Cardiac muscle cell (in vitro differentiated cells and primary cell): Measurements from ENCODE around the gene FAM3D. TPM values are rescaled to one million over a fixed set of nuclear protein-coding genes. Genes with fewer than 3 reads are reported as not detected.
"Not testable (repeated sequence)": the region's sequence is repeated elsewhere in the genome, so short reads cannot be mapped to it uniquely, and the experiment has no call there.

Experiments used
- DNase-seq, 2 donors: peaks; one replicate each; pipeline versions ENCODE4 v3.0.0 to v3.0.0-alpha.2; 2010 to 2017; ENCODE audit warnings: low read depth in 1 of 2, low spot score in 1 of 2
- H3K27ac ChIP-seq: fragments of 200-600 bp; sonication (generic); 2 replicates; pipeline ENCODE4 v1.5.1; 2016
- H3K27me3 ChIP-seq: fragments of 200-600 bp; sonication (generic); 2 replicates; pipeline ENCODE4 v1.6.0; 2016; ENCODE audit warnings: control low read depth
- H3K36me3 ChIP-seq: fragments of 200-600 bp; sonication (generic); 2 replicates; pipeline ENCODE4 v1.5.1; 2016; ENCODE audit warnings: control low read depth
- H3K4me1 ChIP-seq: fragments of 200-600 bp; sonication (generic); 2 replicates; pipeline ENCODE4 v1.8.1; 2017; ENCODE audit warnings: low read depth, mild to moderate bottlenecking, mixed run types
- H3K4me3 ChIP-seq: fragments of 200-600 bp; sonication (generic); 2 replicates; pipeline ENCODE4 v1.5.1; 2016; ENCODE audit warnings: mild to moderate bottlenecking
- H3K9me3 ChIP-seq: fragments of 200-600 bp; sonication (generic); 2 replicates; pipeline ENCODE4 v1.5.1; 2017; ENCODE audit warnings: low read depth, mild to moderate bottlenecking, control low read depth
- polyA plus RNA-seq: library from polyadenylated mRNA; unstranded; fragments of >200 nt; fragmentation: Nextera tagmentation; extraction: Ambion mirVana; gene quantifications from 2 replicates; pipeline ENCODE4 v1.2.1, GENCODE V29; 2016
- total RNA-seq: library from RNA; depleted of rRNA; stranded (reverse); fragments of >200 nt; gene quantifications from 2 replicates; pipeline ENCODE4 v1.2.3, GENCODE V29; 2016
- TF ChIP-seq, protein P1 (sequence below): IDR thresholded peaks from 2 replicates; pipeline ENCODE4 v1.5.1; 2012; ENCODE audit warnings: low read depth, mild to moderate bottlenecking, low read length

FAM3D gene
- total and polyA plus RNA-seq, 2 experiments from 2014 or later, result 1.5 TPM; not detected in 1

- Histone ChIP-seq H3K36me3 (no peaks in the 10 kb centered on the region), H3K27me3 (peaks cover 11% of the 10 kb centered on the region), H3K9me3 (peaks cover 6% of the 10 kb centered on the region), H3K4me1 (no peaks in the 10 kb centered on the region), H3K4me3 (no peak overlapping the region), H3K27ac (no peak overlapping the region)
- TF ChIP-seq, protein P1, sequence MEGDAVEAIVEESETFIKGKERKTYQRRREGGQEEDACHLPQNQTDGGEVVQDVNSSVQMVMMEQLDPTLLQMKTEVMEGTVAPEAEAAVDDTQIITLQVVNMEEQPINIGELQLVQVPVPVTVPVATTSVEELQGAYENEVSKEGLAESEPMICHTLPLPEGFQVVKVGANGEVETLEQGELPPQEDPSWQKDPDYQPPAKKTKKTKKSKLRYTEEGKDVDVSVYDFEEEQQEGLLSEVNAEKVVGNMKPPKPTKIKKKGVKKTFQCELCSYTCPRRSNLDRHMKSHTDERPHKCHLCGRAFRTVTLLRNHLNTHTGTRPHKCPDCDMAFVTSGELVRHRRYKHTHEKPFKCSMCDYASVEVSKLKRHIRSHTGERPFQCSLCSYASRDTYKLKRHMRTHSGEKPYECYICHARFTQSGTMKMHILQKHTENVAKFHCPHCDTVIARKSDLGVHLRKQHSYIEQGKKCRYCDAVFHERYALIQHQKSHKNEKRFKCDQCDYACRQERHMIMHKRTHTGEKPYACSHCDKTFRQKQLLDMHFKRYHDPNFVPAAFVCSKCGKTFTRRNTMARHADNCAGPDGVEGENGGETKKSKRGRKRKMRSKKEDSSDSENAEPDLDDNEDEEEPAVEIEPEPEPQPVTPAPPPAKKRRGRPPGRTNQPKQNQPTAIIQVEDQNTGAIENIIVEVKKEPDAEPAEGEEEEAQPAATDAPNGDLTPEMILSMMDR, result no peak
- DNase-seq, result no peak
Measured at GRCh38 chr3:58696093-58696492, 29.5 kb upstream of the FAM3D start.

DNA sequence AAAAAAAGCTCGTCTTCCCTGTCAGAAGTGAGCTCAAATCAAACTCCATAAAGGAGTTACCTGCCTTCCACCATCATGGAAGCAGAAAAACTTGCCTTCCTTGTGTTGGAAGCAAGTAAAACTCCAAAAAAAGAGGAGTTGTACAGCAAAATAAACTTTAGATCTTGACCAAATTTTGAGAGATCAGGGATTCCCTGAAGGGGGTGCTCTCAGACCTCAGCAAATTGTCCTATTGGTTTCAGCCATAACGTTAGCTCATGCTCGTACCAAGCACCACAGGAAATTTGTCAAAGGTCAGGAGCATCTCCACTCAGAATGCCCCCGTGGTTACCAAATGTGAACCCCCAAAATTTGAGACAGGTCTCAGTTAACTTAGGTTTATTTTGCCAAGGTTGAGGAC is 28.7 kb upstream of the FAM3D start:
- H3K27ac ChIP-seq, H3K4me1 ChIP-seq, DNase-seq, H3K9me3 ChIP-seq, H3K4me3 ChIP-seq, H3K36me3 ChIP-seq: not testable (repeated sequence)
- peaks cover 11% of the 10 kb centered on the region for H3K27me3 ChIP-seq

- no peak overlapping the region for H3K27ac ChIP-seq
- peaks cover 4% of the 10 kb centered on the region for H3K27me3 ChIP-seq
- H3K9me3 ChIP-seq, result peaks cover 6% of the 10 kb centered on the region
- TF ChIP-seq, protein P1, result no peak
- H3K36me3 ChIP-seq, result no peaks in the 10 kb centered on the region
- H3K4me3 ChIP-seq, result no peak overlapping the region
- H3K4me1 ChIP-seq, result no peaks in the 10 kb centered on the region
- DNase-seq, result no peak
Measured at GRCh38 chr3:58693940-58694850, 27.6 kb upstream of the FAM3D start.

DNA sequence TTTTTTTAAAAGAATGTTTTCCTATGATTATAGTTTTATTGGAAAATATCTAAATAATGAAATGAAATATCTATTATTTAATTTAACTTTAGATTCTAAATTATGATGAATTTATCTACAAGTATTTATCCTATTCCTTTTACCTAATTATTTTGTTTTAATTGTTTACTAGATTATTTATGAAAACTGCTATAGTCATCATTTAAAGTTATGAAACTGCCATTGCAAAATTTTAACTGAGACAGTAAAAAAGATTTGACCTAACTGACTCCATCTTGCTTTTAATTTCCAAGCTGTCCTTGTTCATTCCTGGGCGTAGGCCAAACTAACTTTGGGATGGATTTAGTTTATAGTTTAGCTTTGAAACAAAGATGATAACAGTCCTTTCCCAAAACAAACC is 25.9 kb upstream of the FAM3D start:
- H3K4me3 ChIP-seq, result no peak overlapping the region
- H3K9me3 ChIP-seq, result peaks cover 6% of the 10 kb centered on the region
- H3K36me3 ChIP-seq, result no peaks in the 10 kb centered on the region
- TF ChIP-seq, protein P1, result no peak
- no peak for DNase-seq
- no peaks in the 10 kb centered on the region for H3K27me3 ChIP-seq
- no peaks in the 10 kb centered on the region for H3K4me1 ChIP-seq
- no peak overlapping the region for H3K27ac ChIP-seq

DNA sequence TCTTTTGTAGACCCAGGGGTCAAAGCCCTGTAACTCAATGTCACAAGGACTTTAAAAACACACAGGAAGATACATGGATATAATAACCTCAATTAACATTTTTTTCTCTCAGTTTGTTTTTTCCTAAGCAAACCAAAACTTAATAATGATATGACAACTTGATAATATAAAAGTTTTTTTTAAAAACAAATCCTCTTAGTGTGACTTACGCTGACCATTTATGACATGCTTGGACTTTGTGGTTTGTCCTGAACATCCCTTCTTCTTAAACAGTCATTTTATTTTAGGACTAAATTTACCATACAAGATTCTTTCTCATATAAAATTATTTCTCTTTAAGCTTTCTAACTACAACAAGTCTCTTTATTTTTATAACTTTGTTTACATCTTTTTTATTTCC is 25.4 kb upstream of the FAM3D start:
- DNase-seq, result peak; percentile 3 to 45
- H3K9me3 ChIP-seq, result peaks cover 6% of the 10 kb centered on the region
- H3K36me3 ChIP-seq, result no peaks in the 10 kb centered on the region
- no peak overlapping the region for H3K27ac ChIP-seq
- TF ChIP-seq, protein P1, result no peak
- no peak overlapping the region for H3K4me3 ChIP-seq
- no peaks in the 10 kb centered on the region for H3K27me3 ChIP-seq
- no peaks in the 10 kb centered on the region for H3K4me1 ChIP-seq

DNA sequence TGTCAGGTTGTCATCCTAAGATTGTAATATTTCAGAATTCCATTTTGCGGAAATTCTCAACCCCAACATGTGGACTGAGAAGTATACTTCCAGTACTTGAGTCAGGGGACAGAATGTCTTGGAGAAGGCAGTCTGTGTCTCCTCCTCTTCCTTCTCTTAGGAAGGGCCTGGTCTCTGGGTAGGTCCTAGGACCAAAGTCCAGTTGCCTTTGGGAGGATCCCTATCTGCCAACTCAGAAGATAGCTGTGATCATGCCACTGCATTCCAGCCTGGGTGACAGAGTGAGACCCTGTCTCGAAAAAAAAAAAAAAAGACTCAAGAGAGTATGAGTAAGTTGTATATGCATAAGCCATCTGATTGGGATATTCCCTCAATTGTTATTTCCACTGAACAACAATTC is 23.9 kb upstream of the FAM3D start:
- no peak for DNase-seq
- Histone ChIP-seq H3K4me3 (no peak overlapping the region), H3K27ac (no peak overlapping the region), H3K36me3 (no peaks in the 10 kb centered on the region), H3K27me3 (no peaks in the 10 kb centered on the region), H3K9me3 (peaks cover 6% of the 10 kb centered on the region), H3K4me1 (no peaks in the 10 kb centered on the region)
- TF ChIP-seq, protein P1, result no peak
